T1000 (cell line): ENCODE results near the gene ARHGEF40.

ENCODE experiments used
- DNase-seq: peaks from one replicate; lab custom pipeline; 2025; ENCODE audit warnings: mixed read lengths; lab: John Stamatoyannopoulos, UW

Gene ARHGEF40

DNA sequence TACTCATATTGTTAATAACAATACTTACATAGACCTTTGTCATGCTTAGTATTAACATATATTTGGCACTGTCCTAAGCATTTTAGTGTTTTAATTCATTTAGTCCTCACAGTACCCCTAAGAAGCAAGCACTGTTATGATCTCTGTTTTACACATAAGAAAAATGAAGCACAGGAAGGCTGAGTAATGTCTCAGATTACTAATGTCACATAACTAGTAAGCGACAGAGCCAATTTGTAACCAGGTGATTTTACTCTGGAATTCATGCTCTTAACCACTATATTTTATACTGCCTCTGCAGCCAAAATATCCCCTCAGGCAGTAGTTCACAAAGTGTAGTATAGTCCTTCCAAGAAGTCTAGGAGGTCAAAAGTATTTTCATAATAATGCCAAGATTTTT is 51.0 kb downstream of the ARHGEF40 start:
- no peak for DNase-seq

DNA sequence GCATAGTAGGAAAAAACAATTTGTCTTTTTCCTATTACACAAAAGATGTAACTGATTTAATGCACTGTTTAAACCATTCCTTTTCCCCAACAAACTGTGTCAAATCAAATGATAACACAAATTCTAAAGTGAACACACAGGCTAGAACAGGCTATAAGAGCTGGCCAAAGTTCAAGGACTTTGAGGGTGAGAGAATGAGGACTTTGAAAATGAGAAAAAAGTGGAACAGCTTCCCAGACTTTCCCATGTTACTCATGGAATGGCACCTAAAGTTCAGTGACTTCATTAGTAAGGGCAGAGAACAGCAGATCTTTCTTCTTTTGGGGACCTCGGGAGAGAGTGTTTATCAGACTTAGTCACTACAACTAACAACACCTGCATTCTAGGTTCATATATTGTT is 53.3 kb downstream of the ARHGEF40 start:
- no peak for DNase-seq

DNA sequence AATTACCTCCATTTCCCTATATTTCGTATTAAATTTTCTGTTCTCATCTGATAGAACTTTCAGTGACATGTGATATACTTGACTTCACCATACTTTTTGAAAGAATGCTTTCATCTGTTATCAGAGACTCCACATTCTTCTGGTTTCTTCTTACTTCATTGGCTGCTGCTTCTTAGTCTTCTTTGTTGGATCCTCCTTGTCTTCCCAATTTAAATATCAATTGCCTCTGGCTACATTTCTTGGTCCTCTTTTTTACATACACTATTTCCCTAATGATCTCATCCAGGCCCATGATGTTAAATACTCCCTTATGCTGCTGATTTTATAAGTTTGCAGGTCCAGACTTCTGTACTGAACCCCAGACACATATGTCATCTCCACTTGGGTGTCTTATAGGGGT is 63.8 kb downstream of the ARHGEF40 start:
- no peak for DNase-seq

DNA sequence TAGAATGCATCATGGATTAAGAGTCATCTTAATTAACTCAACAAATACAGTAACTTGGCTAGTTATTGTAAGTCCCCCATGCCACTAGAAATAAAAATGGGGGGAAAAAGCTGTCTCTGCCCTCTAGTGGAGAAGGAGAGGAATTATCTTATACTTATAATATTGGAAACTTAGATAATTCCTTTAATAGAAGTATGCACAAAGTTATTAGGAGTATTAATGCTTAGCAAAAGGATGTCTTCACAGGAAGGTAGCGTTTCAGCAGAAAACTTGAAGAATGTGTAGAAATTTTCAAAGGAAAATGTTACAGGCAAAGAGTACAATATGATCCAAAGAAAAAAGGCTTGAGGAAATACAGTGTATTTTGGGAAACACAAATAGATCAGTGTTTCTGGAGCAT is 65.9 kb downstream of the ARHGEF40 start:
- no peak for DNase-seq
